Measurements from ENCODE around the gene CENPP. TPM values are rescaled to one million over a fixed set of nuclear protein-coding genes. Genes with fewer than 3 reads are reported as not detected.

The CENPP gene
- total RNA-seq, 4 donors from 2014 or later = 14.1 to 39.5 (median 19.2) TPM

- H3K9me3 ChIP-seq = no peaks in the 10 kb centered on the region
- H3K27ac ChIP-seq = no peak overlapping the region
- H3K4me1 ChIP-seq = peaks cover 23% of the 10 kb centered on the region
- H3K27me3 ChIP-seq = no peaks in the 10 kb centered on the region
- no peak for DNase-seq (ENCODE audit: low spot score in 2 of 2)
- WGBS = 91% methylated on average over 3 of the region's 3 CpGs
- no peak overlapping the region for H3K4me3 ChIP-seq
- no peak for TF ChIP-seq POLR2A (IDR thresholded peaks at IDR 0.05)
- TF ChIP-seq, protein P1, sequence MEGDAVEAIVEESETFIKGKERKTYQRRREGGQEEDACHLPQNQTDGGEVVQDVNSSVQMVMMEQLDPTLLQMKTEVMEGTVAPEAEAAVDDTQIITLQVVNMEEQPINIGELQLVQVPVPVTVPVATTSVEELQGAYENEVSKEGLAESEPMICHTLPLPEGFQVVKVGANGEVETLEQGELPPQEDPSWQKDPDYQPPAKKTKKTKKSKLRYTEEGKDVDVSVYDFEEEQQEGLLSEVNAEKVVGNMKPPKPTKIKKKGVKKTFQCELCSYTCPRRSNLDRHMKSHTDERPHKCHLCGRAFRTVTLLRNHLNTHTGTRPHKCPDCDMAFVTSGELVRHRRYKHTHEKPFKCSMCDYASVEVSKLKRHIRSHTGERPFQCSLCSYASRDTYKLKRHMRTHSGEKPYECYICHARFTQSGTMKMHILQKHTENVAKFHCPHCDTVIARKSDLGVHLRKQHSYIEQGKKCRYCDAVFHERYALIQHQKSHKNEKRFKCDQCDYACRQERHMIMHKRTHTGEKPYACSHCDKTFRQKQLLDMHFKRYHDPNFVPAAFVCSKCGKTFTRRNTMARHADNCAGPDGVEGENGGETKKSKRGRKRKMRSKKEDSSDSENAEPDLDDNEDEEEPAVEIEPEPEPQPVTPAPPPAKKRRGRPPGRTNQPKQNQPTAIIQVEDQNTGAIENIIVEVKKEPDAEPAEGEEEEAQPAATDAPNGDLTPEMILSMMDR (IDR thresholded peaks at IDR 0.05) = no peak
- no peak for TF ChIP-seq POLR2AphosphoS5 (IDR thresholded peaks at IDR 0.05)
- TF ChIP-seq EP300 (IDR thresholded peaks at IDR 0.05) = no peak
- peaks cover 65% of the 10 kb centered on the region for H3K36me3 ChIP-seq
Observed at GRCh38 chr9:92298036-92298435, 27.7 kb upstream of the CENPP start.

- no peak for DNase-seq (ENCODE audit: low spot score in 2 of 2)
- Histone ChIP-seq H3K27me3 (no peaks in the 10 kb centered on the region), H3K4me3 (no peak overlapping the region), H3K4me1 (peaks cover 21% of the 10 kb centered on the region), H3K9me3 (no peaks in the 10 kb centered on the region), H3K27ac (no peak overlapping the region), H3K36me3 (peaks cover 75% of the 10 kb centered on the region)
- WGBS = 95% methylated on average over 1 of the region's 1 CpG
- TF ChIP-seq POLR2A (IDR thresholded peaks at IDR 0.05) (no peak), EP300 (IDR thresholded peaks at IDR 0.05) (no peak), POLR2AphosphoS5 (IDR thresholded peaks at IDR 0.05) (no peak)
- TF ChIP-seq, protein P1 (IDR thresholded peaks at IDR 0.05) = no peak
Observed at GRCh38 chr9:92299116-92299515, 26.6 kb upstream of the CENPP start.

DNA sequence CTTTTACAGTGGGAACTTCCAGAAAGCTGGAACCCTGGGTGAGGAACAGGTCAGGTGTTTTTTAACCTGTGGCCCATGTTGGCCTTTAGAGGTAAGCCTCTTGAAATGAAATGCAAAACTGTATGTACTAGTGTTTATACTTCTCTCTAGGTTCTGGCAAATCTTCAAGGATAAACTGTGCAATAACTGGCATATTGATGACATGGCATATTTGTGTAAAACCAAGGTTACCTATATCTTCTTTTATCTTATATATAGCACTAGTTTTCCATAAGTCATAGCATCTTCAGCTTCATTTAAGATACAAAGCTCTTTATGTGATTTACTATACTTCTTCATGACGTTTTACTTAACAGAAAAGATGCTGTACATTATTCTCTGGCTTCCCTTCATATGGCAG lies 24.8 kb upstream of the CENPP start:
- no peak for TF ChIP-seq POLR2AphosphoS5 (IDR thresholded peaks at IDR 0.05)
- TF ChIP-seq, protein P1 (IDR thresholded peaks at IDR 0.05) = no peak
- no peak for TF ChIP-seq EP300 (IDR thresholded peaks at IDR 0.05)
- no peak for TF ChIP-seq POLR2A (IDR thresholded peaks at IDR 0.05)
- Histone ChIP-seq H3K4me1 (peaks cover 4% of the 10 kb centered on the region), H3K36me3 (peaks cover 94% of the 10 kb centered on the region), H3K4me3 (no peak overlapping the region), H3K27ac (no peak overlapping the region), H3K27me3 (no peaks in the 10 kb centered on the region), H3K9me3 (no peaks in the 10 kb centered on the region)
- 73% methylated on average over 1 of the region's 1 CpG for WGBS
- no peak for DNase-seq (ENCODE audit: low spot score in 2 of 2)

- Histone ChIP-seq H3K9me3 (no peaks in the 10 kb centered on the region), H3K4me3 (no peak overlapping the region), H3K27ac (no peak overlapping the region), H3K4me1 (peaks cover 9% of the 10 kb centered on the region), H3K27me3 (no peaks in the 10 kb centered on the region), H3K36me3 (peaks cover 73% of the 10 kb centered on the region)
- TF ChIP-seq, protein P1 (IDR thresholded peaks at IDR 0.05) = no peak
- TF ChIP-seq POLR2AphosphoS5 (IDR thresholded peaks at IDR 0.05) (no peak), EP300 (IDR thresholded peaks at IDR 0.05) (no peak), POLR2A (IDR thresholded peaks at IDR 0.05) (no peak)
- no peak for DNase-seq (ENCODE audit: low spot score in 2 of 2)
Observed at GRCh38 chr9:92308893-92309292, 16.9 kb upstream of the CENPP start.

- no peaks in the 10 kb centered on the region for H3K27me3 ChIP-seq
- WGBS = 91% methylated on average over 3 of the region's 3 CpGs
- no peak overlapping the region for H3K27ac ChIP-seq
- peaks cover 9% of the 10 kb centered on the region for H3K4me1 ChIP-seq
- no peak for DNase-seq (ENCODE audit: low spot score in 2 of 2)
- TF ChIP-seq EP300 (IDR thresholded peaks at IDR 0.05) (no peak), POLR2AphosphoS5 (IDR thresholded peaks at IDR 0.05) (no peak), POLR2A (IDR thresholded peaks at IDR 0.05) (no peak)
- TF ChIP-seq, protein P1 (IDR thresholded peaks at IDR 0.05) = no peak
- H3K36me3 ChIP-seq = peaks cover 62% of the 10 kb centered on the region
- no peak overlapping the region for H3K4me3 ChIP-seq
- no peaks in the 10 kb centered on the region for H3K9me3 ChIP-seq
Observed at GRCh38 chr9:92310562-92310961, 15.2 kb upstream of the CENPP start.

Measured in suprapubic skin (tissue), 4 donors.